DOHH2 (cell line): ENCODE data around the gene KIF1B.

ENCODE experiments used
- CTCF ChIP-seq: fragments of 200-600 bp; sonication (generic); IDR thresholded peaks from one replicate; pipeline ENCODE4 v1.5.1; 2014; ENCODE audit warnings: antibody characterized with exemption, mild to moderate bottlenecking, low read depth, low read length; ENCODE audit not compliant: poor library complexity, severe bottlenecking
- EZH2phosphoT487 ChIP-seq: fragments of 200-600 bp; sonication (generic); IDR thresholded peaks from 2 replicates; pipeline ENCODE4 v1.6.1; 2017; ENCODE audit warnings: borderline replicate concordance, mild to moderate bottlenecking, antibody characterized with exemption, low read length, moderate library complexity, mixed read lengths

GRCh38 chr1:10428984-10429383 is 218.6 kb downstream of the KIF1B start:
- TF ChIP-seq CTCF (no peak), EZH2phosphoT487 (no peak)
